Measurements from ENCODE around the gene CASP2.
A peak's percentile ranks its signal among the peaks of the same experiment; 100 is the strongest.

The CASP2 gene

DNA sequence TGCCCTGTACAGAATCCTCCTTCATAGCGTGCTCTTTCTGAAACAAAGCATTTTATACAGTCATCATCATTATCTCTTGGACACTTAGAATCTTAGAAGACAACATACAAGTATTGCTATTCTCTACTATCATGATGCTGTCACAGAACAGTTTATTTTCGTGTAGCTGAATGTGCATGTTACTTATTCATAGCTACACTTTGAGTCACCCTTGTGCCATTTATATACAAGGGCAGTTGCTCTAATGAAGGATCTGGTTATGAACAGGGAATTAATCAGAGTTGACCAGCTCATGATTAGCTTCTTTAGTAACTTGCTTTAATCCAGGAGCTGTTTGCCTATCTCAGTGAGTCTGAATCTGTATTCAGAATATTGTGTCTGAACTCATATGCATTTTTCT lies 11.2 kb downstream of the CASP2 start:
- DNase-seq, result no peak

DNA sequence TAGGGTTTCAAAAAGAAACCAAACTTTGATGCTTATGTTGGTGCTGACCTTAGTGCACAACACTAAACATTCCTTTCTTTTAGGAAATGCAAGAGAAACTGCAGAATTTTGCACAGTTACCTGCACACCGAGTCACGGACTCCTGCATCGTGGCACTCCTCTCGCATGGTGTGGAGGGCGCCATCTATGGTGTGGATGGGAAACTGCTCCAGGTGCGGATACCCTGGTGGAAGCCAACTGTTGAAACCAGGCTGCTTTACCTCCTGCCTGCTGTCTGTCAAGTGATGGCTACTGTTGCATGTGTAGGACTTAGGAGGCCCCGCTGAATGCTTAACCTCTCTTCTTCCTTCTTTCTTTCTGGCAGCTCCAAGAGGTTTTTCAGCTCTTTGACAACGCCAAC lies 11.7 kb downstream of the CASP2 start:
- DNase-seq, result peak in 3 of 4 experiments; percentile 19 to 42 (median 35)

DNA sequence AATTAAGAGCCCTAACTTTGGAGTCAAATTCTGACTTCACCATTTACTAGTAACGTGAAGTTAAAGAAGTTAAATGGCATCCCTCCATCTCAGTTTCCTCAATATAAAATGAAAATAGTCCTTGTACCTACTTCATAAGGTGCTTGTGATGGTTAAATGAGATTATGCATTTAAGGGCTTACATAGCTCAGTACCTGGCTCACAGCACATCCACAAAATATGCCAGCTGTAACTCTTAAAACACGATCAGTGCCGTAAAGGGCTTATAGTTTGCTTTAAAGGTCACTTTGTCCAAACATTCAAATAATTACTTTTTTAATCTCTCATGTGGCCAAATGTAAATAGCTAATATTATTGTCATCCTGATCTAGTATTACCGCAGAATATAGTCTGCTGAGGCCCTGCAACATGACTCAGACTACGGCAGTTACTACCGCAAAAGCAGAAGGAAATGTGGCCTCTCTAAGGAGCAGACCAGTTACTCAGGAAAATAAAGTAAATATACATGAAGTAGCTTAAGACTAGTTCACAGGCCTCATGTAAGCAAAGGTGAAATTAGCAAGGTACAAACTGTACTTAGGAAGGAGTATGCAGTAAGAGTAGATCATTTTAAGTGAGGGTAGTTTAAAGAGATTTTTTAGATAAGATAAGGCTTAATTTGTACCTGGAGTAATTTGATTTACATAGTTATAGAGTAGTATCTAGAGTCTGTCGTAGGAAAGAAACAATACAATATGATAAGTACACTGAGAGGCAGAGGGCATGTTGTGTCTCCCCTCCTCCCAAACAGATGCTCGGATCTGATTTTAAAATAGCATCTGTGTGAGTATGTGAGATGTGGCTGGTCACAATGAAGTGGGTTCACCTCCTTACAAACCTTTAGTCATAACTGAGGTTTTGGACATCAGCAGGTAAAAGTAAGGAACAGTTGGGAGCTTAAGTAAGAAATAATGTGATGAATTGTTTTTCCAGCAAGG lies 13.1 kb downstream of the CASP2 start:
- DNase-seq, result no peak

DNA sequence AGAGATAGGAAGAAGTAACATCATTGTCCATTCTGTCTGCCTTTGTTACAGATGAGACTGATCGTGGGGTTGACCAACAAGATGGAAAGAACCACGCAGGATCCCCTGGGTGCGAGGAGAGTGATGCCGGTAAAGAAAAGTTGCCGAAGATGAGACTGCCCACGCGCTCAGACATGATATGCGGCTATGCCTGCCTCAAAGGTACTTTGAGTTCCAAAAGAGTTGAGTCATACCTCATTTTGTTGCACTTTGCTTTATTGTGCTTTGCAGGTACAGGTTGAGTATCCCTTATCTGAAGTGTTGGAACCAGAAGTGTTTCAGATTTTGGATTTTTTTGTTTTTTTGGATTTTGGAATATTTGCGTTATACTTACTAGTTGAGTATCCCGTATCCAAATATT lies 15.6 kb downstream of the CASP2 start:
- no peak for DNase-seq

DNA sequence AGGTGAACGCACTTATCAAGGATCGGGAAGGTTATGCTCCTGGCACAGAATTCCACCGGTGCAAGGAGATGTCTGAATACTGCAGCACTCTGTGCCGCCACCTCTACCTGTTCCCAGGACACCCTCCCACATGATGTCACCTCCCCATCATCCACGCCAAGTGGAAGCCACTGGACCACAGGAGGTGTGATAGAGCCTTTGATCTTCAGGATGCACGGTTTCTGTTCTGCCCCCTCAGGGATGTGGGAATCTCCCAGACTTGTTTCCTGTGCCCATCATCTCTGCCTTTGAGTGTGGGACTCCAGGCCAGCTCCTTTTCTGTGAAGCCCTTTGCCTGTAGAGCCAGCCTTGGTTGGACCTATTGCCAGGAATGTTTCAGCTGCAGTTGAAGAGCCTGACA lies 16.8 kb downstream of the CASP2 start:
- no peak for DNase-seq

- peak; percentile 45 to 52 (median 48) for DNase-seq
Observed at GRCh38 chr7:143305423-143306070, 17.4 kb downstream of the CASP2 start.

DNA sequence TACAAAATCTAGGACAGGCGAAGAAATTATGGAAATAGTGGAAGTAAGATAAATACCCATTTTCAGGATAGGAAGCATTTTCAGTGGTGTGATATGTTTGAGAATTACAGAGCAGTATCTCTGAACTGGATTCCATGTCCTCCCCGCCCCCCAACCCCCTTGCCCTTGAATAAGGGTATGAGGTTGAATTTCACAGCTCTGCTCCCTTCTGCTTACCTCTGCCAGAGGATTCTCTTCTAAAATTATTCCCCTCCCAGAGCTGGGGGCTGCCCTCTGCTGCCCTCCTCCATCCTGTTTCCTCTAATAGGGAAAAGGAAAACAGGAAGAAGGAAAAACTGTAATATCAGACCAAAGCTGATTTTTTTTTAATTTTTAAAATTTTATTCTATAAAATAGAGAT lies 20.5 kb downstream of the CASP2 start:
- DNase-seq, result no peak

DNA sequence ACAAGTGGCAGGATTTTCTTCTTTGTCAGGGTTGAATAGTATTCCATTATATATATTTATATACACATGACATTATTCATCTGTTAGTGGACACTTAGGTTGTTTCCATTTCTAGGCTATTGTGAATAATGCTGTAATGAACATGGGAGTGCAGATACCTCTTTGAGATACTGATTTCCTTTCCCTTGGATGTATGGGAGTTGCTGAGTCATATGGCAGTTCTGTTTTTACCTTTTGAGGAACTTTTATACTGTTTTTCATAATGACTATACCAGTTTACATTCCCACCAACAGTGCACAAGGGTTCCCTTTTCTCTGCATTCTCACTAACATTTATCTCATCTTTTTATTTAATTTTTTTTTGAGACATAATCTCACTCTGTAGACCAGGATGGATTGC lies 26.0 kb downstream of the CASP2 start:
- no peak for DNase-seq

DNA sequence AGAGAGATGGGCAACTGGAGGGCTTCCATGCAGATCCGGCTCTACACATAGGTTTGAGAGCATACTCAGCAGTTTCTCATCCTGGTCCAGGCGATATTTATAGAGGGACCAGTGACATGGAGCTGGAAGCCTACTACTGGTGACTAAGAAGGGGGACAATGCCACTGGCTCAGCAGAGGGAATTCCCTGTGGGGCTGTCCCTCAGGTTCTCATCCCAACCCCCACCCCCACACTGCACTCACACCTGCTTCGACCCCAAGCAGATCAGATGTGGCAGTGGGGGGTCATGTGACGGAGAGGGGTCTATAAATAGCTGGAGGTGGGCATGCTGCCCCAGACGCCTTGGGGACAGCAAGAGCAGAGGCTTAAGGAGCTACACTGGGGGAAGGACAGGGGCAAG lies 27.6 kb downstream of the CASP2 start, which contains the start of gene CLCN1:
Gene CLCN1 (plus strand): TSS at position 336 of the 400 bp plus-strand sequence. CDS start 102 bp downstream, outside the sequence.
- no peak for DNase-seq

DNA sequence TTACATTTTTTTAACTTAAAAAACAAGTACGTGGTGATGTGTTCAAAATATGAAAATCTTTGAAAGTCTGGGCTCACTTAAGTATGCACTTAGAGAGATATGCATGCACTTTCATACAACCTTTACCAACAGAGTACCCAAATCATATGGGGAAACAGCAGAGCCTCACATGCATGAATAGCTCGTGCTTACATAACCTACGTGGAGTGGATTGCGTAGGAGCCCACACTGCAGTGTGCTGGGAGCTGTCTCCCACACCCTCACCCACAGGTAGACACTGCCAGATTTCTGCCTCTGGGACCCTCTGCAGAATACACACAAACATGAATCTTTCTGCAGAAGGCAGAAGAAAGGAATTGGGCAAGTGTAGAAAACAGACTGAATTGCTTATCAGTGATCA lies 28.3 kb downstream of the CASP2 start:
- no peak for DNase-seq

DNA sequence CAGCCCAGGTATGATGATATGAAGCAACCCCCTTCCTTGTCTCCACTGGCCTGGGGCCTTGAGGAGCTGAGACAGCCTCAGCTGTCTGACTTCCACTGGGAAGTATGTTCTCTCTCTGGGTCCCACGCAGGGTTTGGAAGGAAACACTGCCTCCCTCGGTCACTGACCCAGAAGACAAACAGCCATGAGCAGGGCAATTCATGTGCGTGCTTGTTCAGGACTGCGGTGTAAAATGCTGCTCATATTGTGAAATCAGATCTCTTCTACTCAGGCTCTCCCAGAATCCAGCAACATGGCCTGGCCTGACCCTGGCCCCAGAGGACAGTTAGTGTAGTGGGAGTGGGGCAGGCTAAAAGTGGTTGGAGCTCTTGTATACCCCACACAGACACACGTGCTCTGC lies 30.5 kb downstream of the CASP2 start:
- no peak for DNase-seq

DNA sequence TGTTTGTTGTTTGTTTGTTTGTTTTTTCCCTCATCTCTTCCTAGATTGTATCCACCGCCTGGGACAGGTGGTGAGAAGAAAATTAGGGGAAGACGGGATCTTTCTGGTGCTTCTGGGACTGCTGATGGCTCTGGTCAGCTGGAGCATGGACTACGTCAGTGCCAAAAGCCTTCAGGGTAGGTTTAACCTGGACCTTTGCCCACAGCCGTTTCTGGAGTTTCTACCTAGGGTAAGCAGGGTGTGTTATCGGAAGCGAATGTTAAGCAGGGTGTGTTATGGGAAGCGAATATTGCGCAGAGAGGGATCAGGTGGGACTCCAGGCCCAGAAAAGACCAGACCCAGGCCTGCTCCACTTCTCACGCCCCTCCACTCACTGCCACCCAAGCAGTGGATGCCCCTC lies 32.5 kb downstream of the CASP2 start:
- no peak for DNase-seq

- DNase-seq, result no peak
Observed at GRCh38 chr7:143321242-143321641, 33.1 kb downstream of the CASP2 start.

- DNase-seq, result no peak
Observed at GRCh38 chr7:143321734-143322133, 33.6 kb downstream of the CASP2 start.

GRCh38 chr7:143322760-143323633 lies 34.8 kb downstream of the CASP2 start:
- no peak for DNase-seq

DNA sequence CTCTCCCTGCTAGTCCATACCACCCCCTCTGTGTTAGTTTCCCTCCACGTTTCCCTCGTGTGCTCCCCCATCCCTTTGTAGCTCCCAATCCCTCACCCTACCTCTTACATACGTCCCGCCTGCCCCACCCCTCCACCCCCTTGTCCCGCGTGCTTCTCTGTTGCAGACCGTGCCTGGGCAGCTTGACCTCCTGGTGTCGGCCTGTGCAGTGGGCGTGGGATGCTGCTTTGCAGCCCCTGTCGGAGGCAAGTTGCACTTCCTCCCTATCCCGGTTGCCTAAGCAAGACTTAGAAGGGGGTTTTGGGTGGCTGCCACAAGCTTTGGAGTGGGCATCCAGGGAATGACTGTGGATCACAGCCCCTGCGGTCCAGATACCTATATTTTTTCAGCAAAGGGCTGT lies 35.5 kb downstream of the CASP2 start:
- no peak for DNase-seq

DNA sequence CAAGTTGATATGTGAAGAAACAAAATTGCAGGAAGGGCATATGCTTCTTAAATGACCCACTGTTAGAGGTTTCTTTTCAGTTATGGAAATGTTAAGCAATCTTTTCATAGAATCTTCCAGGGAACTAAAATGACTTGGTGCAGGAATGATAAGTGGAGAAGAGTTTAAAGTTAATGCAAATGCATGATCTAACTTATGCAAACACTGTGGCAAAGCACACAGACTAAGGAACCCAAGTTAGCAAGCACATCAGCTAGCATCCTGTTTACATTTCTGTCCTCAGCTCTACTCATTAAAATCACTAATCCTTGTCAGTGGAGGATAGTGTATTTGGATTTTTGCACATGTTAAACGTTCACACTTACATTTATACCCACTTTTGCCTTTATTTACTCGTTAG lies 37.1 kb downstream of the CASP2 start:
- no peak for DNase-seq

DNA sequence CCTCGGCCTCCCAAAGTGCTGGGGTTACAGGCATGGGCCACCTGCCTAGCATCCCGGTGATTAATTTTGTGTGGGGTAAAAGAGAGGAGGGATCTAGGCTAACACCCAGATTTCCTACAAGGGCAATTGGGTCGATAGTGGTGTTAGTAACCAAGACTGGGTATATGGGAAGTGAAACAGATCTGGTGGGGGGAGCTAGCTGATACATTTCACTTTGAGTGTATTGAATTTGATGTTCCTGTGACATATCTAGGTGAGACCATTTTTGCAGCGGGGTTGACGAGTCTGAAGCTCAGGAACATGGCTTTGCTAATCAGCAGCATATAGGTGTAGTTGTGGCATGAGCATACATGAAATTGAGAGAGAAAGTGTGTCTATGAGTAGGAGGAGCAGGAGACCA lies 39.8 kb downstream of the CASP2 start:
- no peak for DNase-seq

DNA sequence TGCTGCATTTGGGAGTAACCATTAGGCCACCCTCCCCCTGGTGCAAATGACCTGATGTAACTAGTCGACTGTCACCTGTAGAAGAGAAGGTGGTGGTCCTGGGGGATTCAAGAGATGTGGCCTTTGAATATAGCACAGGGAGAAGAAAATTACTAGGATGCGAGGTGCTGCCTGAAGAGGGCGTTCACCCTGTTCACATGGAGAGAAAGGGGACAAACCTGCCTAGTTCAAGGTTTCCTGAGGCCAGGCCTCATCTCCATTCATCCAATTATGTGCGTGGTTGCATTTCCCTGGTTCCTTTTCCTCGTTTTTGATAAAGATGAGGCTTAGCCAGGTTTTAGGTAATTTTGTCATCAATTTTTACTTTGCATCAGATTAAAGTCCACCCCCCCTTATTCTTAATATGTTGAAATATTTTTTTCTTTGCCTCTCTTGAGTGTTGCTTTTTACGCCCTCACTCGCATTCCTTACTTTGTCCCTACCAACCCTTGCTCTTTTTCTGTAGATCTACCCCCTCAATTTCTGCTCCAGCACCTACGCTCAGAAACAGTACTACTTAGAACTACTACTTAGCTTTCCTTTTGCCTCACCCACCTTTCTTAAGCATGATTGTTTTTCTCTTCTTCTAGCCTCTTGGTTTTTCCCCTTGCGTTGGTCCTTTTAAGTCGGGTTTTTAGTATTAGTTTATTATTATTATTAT lies 41.5 kb downstream of the CASP2 start:
- no peak for DNase-seq

- DNase-seq, result no peak
Observed at GRCh38 chr7:143331179-143331801, 43.1 kb downstream of the CASP2 start.

- DNase-seq, result no peak
Observed at GRCh38 chr7:143334244-143334643, 46.1 kb downstream of the CASP2 start.

- no peak for DNase-seq
Observed at GRCh38 chr7:143337216-143337615, 49.1 kb downstream of the CASP2 start.

All from activated CD4-positive, CD25-positive, alpha-beta regulatory T cell (primary cell).